Stimulated activated CD4-positive, alpha-beta T cell treated with anti-CD3 and anti-CD28 coated beads, Interleukin-12 subunit alpha, Interleukin-12 subunit beta, amount 100 ng/mL, for 48 hours (primary cell): ENCODE data around the gene BNC2.

Source experiments
- DNase-seq, 3 donors: peaks; one replicate each; pipeline ENCODE4 v3.0.0-alpha.2; 2020; ENCODE audit warnings: low read depth in 2 of 3, low spot score in 1 of 3

Gene BNC2

DNA sequence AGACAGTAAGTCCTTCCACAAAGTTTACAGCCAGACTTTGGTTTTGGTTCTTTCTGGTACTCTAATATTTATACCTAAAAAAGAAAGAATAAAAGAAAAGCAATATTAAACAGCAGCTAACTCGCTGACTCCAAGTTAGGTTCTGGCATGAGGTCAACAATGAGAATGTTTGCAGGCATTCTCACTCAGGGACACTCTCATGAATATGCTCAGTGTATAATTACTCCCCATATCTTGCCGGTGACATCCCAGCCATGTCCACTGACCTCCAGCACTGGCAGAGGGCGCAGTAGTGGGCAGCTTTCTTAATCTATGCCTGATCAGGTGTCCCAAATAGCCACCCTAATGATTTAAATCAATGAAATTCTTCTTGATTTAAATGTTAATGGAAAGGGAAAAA, 151.5 kb downstream of the BNC2 start:
- DNase-seq, result no peak

DNA sequence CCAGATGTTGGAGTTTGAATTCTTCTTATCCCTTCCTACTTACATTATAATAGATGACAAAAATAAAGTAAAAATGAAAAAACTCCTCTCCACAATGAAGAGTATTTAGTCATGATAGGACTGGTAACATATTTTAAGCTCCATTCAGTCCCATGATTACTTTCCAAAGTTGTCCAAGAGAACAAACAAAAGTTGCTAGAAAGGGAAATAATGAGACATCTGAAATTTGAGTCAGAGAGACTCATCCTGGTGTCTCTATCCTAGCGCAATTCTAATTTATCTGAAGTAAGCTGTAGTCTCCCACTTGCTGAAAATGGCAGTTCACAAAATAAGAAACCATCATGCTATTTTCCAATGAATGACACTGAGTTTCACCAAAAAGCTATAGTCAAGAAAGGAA, 152.2 kb downstream of the BNC2 start:
- no peak for DNase-seq

DNA sequence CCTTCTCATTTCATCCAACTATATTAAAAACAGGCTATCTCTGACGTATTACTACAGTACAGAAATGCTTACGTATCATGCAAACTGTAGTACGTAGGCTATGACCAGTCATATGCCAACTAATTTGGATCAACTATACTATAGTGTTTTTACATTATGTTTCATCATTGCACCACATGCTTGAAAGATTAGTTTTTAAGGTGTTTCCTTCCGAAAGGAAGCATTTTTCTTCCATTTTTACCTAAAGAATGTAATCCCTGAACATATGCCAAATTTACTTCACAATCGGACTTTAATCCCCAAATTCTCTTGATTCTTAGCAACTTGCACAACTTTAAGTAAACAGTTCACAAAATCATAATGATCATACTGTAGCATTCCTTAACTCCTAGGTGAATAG, 153.9 kb downstream of the BNC2 start:
- DNase-seq, result no peak

DNA sequence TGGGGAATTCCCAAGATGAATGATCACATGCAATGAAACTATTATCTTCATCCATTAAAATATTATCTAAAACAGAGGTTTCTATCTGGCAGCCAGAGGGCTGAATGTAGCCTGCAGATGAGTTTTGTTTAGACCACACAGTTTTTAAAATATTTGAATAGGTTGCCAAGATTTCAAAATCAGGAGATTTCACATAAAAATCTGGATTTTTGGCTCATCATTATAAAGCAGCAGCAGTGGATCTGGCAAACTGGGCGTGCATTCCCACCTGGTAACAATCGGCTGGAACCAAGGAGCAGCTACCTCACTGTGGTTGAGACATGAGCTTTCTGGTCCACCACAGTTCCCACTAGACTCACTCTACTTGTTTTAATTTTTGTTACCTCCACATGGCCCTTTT, 155.1 kb downstream of the BNC2 start:
- no peak for DNase-seq

DNA sequence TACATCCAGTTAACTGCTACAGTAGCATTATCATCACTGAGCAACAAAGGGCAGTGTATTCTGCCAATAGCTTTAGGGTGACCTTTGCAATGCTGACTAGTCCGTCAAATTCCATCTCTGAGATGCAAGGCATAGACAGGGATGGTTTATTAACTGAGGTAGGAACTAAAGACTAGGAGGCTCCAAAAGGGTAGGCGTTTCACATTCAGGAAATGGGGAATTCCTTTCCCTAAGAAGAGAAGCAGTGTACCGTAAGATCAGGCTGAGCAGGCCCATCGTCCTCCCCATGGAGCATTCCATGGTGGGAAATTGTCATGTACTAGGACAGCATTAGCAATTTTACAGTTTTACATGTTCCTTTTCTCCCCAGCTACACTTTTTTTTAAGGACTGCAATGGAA, 157.7 kb downstream of the BNC2 start:
- DNase-seq, result no peak

DNA sequence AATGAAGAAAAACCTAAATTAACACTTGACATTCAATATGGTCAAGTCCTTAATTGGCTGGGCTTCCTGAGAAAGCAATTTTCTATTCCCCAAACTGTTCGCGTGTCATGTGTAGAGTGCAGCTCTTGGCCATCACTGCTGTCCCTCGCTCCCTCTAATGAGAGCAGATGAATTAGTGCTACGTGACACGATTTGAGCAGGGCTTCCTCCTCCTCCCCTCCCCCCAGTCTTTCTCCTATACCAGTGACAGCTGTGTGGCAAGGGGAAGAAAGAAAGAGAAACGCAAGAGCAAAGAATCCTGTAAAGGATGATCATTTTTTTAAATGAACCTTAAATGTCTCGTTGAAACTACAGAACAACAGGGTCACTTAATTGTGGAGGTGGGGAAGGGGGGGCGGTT, 159.6 kb downstream of the BNC2 start:
- DNase-seq, result no peak

DNA sequence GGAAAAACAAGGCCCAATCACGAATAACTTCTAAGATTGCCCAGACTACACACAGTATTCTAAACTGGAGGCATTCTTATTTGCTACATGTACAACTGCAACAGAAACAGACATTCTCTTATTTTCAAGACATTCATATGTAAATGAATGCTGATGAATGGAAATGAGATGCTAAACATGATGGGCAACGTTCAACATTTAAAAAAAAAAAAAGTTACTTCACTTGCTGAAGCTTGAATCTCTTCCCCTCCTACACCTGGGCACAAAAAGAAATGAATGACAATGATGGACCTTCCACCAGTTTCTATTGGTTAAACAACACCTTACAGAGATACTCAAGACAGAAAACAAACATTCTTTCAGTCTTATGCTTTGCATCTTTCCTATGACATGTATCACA, 160.5 kb downstream of the BNC2 start:
- DNase-seq, result no peak

DNA sequence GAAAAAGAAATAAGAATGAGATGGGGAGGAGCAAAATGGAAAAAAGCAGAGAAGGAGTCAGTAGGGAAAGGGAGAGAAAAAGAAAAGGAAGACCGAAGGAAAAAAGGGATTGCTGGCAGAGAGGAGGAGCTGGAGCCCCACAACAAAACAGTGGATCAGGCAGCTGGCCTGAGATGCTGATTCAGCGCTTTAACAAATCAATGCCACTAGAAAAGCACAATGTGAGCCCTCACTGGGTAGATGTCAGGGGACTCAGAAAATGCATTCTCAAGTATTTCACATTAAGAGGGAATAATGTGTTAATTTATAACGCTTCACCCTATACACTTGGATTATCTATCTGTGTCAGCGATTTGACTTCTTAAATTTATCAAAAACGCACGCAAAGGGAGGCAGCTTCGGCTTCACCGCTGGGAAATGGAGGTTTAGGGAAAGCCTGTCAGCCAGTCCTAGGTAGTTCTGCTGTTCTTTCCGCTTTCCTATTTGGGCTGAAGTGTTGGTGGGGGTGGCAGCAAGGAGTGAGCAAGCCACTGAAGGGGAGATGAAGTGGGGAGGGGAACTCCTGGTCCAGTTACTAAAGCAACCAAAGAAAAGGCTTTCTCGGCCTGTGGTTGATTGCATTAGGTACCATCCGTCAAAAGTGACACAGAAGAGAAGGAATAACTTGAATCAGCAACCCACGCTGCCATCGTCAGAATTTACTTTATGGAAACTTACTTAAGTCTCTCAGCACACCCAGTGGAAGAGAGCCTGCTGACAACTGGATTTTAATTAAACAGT, 161.6 kb downstream of the BNC2 start:
- no peak for DNase-seq

DNA sequence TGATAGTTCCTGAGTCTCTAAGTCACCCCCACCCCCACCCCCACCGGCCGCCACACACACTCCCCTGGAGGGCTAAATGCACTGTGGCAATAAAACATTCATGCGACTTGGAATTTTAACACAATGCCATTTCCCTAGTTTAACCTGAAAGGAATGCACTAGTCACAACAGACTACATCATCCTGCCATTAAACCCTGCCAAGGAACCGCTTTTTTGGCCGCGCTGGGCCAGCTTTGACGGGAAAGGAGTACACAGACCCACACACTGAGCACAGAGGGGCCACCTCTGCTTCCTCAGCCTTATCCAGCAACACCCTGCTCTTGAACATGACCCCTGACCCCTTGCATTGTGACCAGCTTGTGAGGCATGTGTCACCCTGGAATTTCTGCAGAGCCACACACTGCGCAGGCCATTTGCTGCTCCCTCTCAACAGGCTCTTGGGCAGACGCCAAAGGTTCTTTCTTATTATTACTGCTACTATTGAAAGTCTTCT, 165.3 kb downstream of the BNC2 start:
- DNase-seq, result no peak

DNA sequence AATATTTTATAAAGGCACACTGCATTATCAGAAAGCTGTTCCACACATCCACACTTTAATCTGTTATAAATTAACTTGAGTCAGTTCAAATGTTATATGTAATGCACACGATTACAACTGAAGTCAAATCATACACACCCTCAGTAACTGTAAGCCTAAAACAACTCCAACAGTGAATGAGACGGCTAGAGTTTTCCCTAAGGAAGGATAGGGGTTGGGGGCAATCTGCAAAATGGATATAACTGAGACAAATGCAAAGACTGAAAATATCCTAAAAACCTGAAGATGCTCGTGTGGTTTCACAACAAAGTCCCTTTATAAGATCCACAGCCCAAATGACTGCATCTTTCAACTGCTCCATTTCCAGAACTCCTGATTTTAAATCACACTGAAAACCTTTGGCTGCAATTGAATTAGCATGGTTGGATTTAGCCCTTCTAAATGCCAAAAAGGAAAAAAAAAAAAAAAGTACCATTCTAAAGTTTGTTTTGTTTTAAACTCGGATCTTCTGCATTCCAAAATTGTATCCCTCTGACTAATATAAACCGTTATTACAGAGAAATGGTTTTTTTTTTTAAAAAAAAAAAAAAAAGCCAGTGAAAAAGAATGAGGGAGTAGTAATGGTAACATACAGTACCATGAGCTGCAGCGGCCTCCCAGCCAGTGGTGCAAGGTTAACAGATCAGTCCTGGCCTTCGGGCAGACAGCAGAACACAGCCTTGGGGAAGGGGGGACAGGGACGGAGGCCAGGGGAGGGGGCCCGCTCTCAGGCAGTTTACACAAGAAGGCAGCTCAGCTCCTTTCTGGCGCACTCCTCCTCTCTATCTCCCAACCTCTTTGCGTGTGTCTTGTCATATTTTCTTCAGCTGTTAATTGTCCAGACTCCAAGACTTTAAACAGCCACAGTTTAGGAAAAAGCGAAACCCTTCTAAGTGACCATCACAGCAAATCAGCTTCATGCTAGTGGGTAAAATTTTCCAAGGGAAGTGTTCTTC, 166.1 kb downstream of the BNC2 start:
- DNase-seq, result no peak

DNA sequence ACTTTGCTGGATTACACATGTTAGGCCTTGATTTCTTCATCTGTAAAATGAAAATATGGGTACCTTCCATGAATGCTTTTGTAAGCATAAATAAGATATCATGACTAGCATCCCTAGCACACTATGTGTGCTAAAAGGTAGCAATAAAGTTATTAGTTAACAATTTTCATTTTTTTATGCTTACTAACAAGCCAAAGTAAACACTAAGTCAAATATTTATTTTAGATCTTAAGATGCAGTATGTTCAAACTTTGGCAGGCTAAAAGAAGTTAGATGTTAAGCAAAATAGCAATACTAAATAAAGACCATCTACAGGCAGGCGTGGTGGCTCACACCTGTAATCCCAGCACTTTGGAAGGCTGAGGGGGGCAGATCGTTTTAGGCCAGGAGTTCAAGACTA, 169.1 kb downstream of the BNC2 start:
- no peak for DNase-seq

DNA sequence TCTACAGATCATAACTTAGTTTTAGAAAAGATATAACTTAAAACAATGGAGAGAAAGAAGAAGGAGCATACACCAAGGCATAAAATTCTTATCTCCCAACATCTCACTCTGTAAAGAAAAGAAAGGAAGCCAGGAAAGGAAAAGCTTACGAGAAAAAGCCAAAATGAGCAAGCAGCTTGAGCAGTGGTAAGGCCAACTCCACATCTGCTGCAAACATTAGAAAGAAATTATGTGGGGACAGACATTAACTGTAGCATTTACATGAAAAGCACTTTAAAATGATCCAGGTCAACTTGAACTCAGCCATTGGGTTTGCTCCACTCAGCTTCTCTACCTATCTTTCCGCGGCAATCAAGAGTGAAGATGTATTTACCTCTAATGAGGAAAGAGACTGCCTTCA, 176.9 kb downstream of the BNC2 start:
- DNase-seq, result no peak

DNA sequence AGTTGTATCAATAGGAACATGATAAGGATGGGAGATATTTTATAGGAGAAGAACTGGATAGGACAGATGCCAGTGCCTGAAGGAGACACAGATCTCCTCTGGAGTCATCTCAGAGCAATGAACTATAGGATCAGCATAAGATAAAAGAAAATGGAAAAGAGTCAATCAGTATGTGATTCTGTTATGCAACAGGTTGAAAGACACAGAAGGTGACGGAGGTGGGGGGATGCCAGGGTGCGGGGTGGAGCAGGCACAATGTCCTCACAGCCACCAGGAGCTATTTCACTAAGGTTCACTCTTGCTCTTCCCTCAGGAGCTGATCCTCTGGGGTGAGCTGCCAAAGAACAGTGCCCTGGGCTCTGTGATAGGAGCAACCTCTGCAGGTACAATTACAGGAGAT, 179.8 kb downstream of the BNC2 start:
- no peak for DNase-seq

DNA sequence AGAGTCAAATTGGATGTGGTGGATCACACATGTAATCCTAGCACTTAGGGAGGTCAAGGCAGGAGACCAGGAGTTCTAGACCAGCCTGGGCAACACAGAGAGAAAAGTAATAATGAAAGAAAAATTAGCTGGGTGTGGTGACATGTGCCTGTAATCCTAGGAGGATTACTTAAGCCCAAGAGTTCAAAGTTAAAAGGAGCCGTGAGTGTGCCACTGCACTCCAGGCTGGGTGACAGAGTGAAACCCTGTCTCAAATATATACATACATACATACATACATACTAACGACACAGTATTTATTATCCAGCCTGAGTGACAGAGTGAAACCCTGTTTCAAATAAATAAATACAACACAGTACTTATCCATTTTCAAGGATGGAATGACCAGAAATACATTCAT, 180.3 kb downstream of the BNC2 start:
- DNase-seq, result no peak

DNA sequence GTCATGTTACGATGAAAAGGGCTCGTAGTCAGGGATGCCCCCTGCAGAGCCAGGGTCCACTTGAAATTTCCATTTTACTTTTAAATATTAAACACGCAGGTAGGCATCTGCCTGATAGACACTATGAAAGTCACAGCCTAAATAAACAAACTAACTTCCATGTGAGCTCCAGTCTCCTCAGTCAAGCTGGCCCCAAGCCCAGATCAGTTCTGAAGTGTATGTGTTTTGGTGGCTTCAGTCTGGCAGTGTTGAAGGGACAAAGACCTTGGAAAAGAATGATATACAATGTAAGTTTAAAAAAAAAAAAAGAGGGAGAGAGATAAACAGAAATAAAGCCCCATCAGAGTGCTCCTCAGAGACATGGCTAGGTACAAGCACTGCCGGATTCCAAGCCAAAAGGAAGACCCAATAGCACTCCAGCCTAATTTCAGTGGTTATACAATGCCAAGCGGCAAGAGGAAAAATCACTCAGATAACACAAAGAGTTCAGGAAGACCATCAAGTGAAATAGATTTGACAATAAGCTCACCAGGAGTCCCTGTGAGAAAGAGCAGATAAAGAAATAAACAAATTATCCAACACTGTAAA, 181.0 kb downstream of the BNC2 start:
- DNase-seq, result no peak

DNA sequence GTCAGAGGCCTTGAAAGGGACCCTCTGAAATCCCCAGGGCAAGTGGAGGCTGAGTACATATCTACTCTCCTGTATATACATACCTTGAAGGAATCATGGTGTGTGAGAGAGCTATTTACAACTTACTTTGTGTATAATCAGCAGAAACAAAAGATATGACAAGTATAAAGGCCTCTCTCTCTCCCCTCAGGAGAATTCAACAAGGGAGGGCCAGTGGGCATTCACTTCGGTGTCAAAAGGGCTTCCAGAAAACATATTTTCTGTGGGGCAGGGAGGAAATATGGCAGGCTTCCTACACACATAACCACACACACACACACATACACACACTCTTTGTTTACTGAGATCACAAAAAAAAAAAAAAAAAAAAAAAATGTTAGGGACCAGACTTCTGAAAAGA, 181.7 kb downstream of the BNC2 start:
- DNase-seq, result no peak

DNA sequence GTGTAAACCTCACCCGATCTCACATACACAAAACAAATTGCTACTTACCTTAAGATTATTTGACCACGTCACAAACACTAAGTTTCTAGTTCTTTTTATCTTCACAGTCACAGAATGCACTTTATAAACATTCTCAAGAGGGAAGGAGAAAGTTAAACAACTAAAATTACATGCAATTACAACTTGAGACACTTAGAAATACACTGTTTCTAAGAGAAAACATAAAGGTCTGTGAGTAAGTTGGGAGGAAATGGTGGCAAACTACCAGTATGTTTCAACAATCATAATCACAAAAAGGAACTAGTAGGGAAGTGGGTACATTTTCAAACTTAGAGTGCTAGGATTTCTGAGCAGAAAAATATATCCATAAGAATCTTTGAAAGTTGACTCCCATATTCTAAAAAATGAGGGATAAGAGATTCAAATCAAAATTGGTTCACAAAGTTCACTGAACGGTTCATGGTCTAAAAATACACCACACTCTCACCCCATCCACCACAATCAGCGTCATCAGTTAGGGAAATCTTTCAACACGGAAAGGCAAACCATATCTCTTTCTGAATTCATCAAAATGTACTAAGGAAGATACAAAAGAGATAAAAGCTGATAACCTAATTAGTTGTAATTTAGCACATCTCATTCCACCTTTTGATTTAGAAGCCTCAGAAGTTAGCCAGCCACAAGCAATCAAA, 182.6 kb downstream of the BNC2 start:
- no peak for DNase-seq

DNA sequence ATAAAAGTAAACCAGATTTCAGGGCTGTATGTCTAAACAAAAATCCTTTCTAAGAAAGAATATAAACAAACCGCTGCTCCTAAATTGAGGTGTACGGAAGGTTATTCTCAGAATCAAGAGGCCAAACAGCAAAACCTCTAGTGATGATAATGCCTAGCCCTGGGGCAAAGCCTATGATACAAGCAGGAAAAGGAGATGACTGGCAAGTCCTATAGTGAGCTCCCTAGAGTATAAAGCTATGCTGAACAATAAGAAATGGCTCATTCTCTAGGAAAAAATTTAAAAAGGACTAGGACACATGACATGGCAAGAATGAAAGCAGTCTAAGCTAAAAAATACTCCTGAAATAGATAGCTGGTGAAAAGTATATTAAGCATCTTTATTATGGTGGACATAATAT, 187.1 kb downstream of the BNC2 start:
- no peak for DNase-seq

DNA sequence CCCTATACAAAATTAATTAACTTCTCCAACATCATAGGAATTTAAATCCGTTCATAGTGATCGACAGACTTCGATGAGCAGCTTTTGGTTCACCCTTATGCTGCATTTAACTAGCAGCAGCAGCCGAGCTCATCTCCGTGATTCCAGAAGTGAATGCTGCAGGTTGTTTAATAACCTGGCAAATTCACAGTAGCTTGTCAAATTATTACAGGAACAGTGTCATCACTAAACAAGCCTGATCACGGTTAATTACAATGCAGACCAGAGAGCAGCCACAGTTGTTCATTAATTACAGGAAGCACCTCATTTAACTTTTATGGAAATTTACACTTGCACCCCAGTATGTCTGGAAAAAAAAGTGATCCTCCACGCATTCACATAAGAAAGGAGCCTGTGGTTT, 188.2 kb downstream of the BNC2 start:
- no peak for DNase-seq

DNA sequence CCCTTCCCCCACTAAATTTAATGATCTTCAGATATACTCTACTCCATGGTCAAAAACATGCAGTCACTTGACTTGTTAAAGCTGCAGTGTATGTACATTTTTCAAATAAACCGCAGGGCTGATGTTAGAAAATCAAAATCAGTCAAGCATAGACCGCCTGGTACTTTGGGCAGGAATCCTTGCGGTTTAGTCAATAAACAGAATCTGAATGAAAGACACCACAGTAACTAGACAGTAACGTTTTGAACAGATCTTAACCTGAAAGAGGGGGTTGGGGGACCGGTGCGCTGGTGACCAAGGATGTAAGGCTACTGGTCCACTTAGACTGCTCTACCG, 188.8 kb downstream of the BNC2 start:
- no peak for DNase-seq

DNA sequence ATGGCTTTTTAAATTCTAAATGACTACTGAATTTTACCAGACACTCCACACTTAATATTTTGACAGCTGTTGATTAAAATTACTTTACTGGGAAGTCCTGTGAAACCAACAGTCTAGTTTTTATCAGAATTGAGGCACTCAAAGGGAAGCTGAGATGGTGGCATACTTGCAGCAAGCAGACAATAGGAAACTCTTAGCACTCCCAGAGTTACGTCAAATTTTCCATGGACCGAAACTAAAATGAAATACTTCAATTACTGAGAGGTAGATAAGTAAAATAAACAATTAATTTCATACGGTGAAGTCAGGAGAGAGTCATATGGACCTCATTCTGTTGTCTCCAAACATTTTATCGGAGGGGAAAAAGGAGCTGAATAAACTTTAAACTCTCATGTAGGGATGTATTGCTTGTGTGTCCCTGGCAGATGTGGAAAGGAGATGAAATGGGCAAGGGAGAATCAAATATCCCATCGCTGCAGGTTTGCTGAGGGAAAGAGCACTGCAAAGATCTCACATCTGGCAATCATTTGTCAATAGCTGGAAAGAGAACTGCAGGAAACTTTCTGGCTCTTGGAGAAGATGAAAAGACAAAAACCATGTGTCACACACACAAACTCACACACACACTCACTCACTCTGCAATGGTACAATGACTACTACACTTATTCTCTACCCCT, 189.4 kb downstream of the BNC2 start:
- no peak for DNase-seq
